IMR-90 (cell line): ENCODE data around the gene TTC28. TPM values are rescaled to one million over a fixed set of nuclear protein-coding genes. Genes with fewer than 3 reads are reported as not detected.

Experiments used
- ATAC-seq: fragments of 200-7000 bp; cut with Tn5 transposase; 2 replicates; pipeline ENCODE4 v1.9.1; 2020; ENCODE audit warnings: low read depth, mild to moderate bottlenecking, moderate library complexity
- BruUV-seq: library from RNA; stranded (reverse); fragments of 400-500 nt; replicated peaks from 2 replicates; lab custom pipeline; 2021; lab: Mats Ljungman, UMichigan
- CTCF ChIA-PET: fragments of 300-600 bp; formaldehyde crosslinking; extraction: SDS; loops from one replicate; lab custom pipeline; 2021; ENCODE audit warnings: antibody characterized with exemption; lab: Yijun Ruan, JAX
- POLR2A ChIA-PET: fragments of 300-600 bp; sonication (Branson Sonifier 250); formaldehyde crosslinking; loops from one replicate; lab custom pipeline; 2022; ENCODE audit warnings: antibody characterized with exemption; ENCODE audit not compliant: unreplicated experiment; lab: Charles Lee
- DNase-seq: peaks from one replicate; pipeline ENCODE4 v3.0.0; 2013
- H2AFZ ChIP-seq: replicated peaks from 2 replicates; pipeline ENCODE3; 2013; ENCODE audit warnings: low read length, mild to moderate bottlenecking; ENCODE audit not compliant: poor library complexity
- H2AK5ac ChIP-seq: 2 replicates; pipeline ENCODE4 v1.6.1; 2013; ENCODE audit warnings: low read depth, low read length, inconsistent platforms
- H2AK9ac ChIP-seq: replicated peaks from 2 replicates; pipeline ENCODE3; 2013; ENCODE audit warnings: mild to moderate bottlenecking, low read depth, low read length, moderate library complexity; ENCODE audit not compliant: poor library complexity
- H2BK120ac ChIP-seq: 2 replicates; pipeline ENCODE4 v1.6.1; 2013; ENCODE audit warnings: low read depth, low read length, inconsistent platforms
- H2BK15ac ChIP-seq: 3 replicates; pipeline ENCODE4 v1.6.1; 2013; ENCODE audit warnings: low read depth, low read length, inconsistent platforms
- H2BK20ac ChIP-seq: 2 replicates; pipeline ENCODE4 v1.6.1; 2013; ENCODE audit warnings: low read depth, mild to moderate bottlenecking, inconsistent platforms, low read length, moderate library complexity
- H2BK5ac ChIP-seq: 2 replicates; pipeline ENCODE4 v1.6.1; 2013; ENCODE audit warnings: mild to moderate bottlenecking, low read depth, low read length, inconsistent platforms; ENCODE audit not compliant: poor library complexity, severe bottlenecking
- H3K14ac ChIP-seq: replicated peaks from 2 replicates; pipeline ENCODE4 v1.6.1; 2013; ENCODE audit warnings: low read depth, low read length, inconsistent platforms
- H3K18ac ChIP-seq: 2 replicates; pipeline ENCODE4 v1.6.1; 2013; ENCODE audit warnings: low read depth, low read length, control low read depth
- H3K23ac ChIP-seq: 2 replicates; pipeline ENCODE4 v1.6.1; 2013; ENCODE audit warnings: low read depth, low read length, inconsistent platforms
- H3K27ac ChIP-seq: 2 replicates; pipeline ENCODE4 v1.5.1; 2013; ENCODE audit warnings: mild to moderate bottlenecking, control low read depth, low read length; ENCODE audit not compliant: insufficient read depth
- H3K27me3 ChIP-seq: 2 replicates; pipeline ENCODE4 v1.6.1; 2013; ENCODE audit warnings: low read length; ENCODE audit not compliant: control insufficient read depth, insufficient read depth
- H3K36me3 ChIP-seq: 2 replicates; pipeline ENCODE4 v1.6.1; 2013; ENCODE audit warnings: low read length, mixed read lengths; ENCODE audit not compliant: control insufficient read depth, insufficient read depth
- H3K4ac ChIP-seq: 2 replicates; pipeline ENCODE4 v1.6.1; 2013; ENCODE audit warnings: low read depth, low read length, inconsistent platforms
- H3K4me1 ChIP-seq: 2 replicates; pipeline ENCODE4 v1.6.1; 2013; ENCODE audit warnings: low read length, mixed read lengths; ENCODE audit not compliant: control insufficient read depth, insufficient read depth
- H3K4me2 ChIP-seq: 2 replicates; pipeline ENCODE4 v1.6.1; 2013; ENCODE audit warnings: low read depth, mild to moderate bottlenecking, control low read depth, low read length, moderate library complexity
- H3K4me3 ChIP-seq: 2 replicates; pipeline ENCODE4 v1.5.1; 2013; ENCODE audit warnings: low read depth, mild to moderate bottlenecking, control low read depth, low read length, moderate library complexity; ENCODE audit not compliant: insufficient read depth
- H3K56ac ChIP-seq: 2 replicates; pipeline ENCODE4 v1.6.1; 2013; ENCODE audit warnings: low read length, inconsistent platforms; ENCODE audit not compliant: insufficient read depth; ENCODE audit errors: extremely low read depth
- H3K79me1 ChIP-seq, 2 experiments: 2 replicates each; pipeline ENCODE4 v1.6.1; 2013; ENCODE audit warnings: low read length in 2 of 2, inconsistent platforms in 1 of 2, low read depth in 1 of 2
- H3K9ac ChIP-seq: 2 replicates; pipeline ENCODE4 v1.6.1; 2013; ENCODE audit warnings: low read depth, low read length, control low read depth
- H3K9me1 ChIP-seq: 2 replicates; pipeline ENCODE4 v1.6.1; 2013; ENCODE audit warnings: low read length, inconsistent platforms; ENCODE audit not compliant: insufficient read depth
- H3K9me3 ChIP-seq: 2 replicates; pipeline ENCODE4 v1.6.1; 2013; ENCODE audit warnings: low read length; ENCODE audit not compliant: control insufficient read depth, insufficient read depth
- H4K20me1 ChIP-seq: 2 replicates; pipeline ENCODE4 v1.6.1; 2013; ENCODE audit warnings: low read length, inconsistent platforms; ENCODE audit not compliant: insufficient read depth
- H4K5ac ChIP-seq: 2 replicates; pipeline ENCODE4 v1.6.1; 2013; ENCODE audit warnings: mild to moderate bottlenecking, low read depth, low read length, control low read depth
- H4K8ac ChIP-seq, 2 experiments: 2 replicates each; pipeline ENCODE4 v1.6.1; 2013; ENCODE audit warnings: low read depth in 2 of 2, low read length in 2 of 2, control low read depth in 1 of 2, inconsistent platforms in 1 of 2
- H4K91ac ChIP-seq: 2 replicates; pipeline ENCODE4 v1.6.1; 2013; ENCODE audit warnings: low read depth, low read length, inconsistent platforms; ENCODE audit not compliant: insufficient read depth
- CEBPB ChIP-seq: IDR thresholded peaks from 2 replicates; pipeline ENCODE4 v1.6.1; 2012; ENCODE audit warnings: low read depth, low read length, improper control_type of control experiment
- SMC3 ChIP-seq: fragments of 150-350 bp; IDR thresholded peaks from 2 replicates; pipeline ENCODE4 v1.6.1; 2016; ENCODE audit warnings: low read depth, mild to moderate bottlenecking, antibody characterized with exemption, low read length, moderate library complexity
- dilution Hi-C: fragments of 300-500 bp; cut with HindIII; formaldehyde crosslinking; loops from one replicate; pipeline ENCODE4 v1.14.3; 2018; ENCODE audit warnings: low sequenced_read_pairs; ENCODE audit not compliant: unreplicated experiment
- in situ Hi-C: fragments of 300-500 bp; cut with MboI; formaldehyde crosslinking; loops from 3 replicates; pipeline ENCODE4 v1.14.3; 2019; ENCODE audit warnings: low sequenced_read_pairs, inconsistent platforms, mixed read lengths
- intact Hi-C: fragments of 100-400 bp; cut with micrococcal nuclease; formaldehyde crosslinking; loops from 2 replicates; pipeline ENCODE4 v1.10.0; 2022
- polyA plus RNA-seq, 3 experiments: library from polyadenylated mRNA; depleted of rRNA; stranded (reverse); fragments of >200 nt; gene quantifications; 2 replicates each; pipeline ENCODE4 v1.2.3, GENCODE V29; 2012; ENCODE audit warnings: low replicate concordance in 1 of 3
- total RNA-seq: library from RNA; depleted of rRNA; stranded (reverse); fragments of >200 nt; gene quantifications from 2 replicates; pipeline ENCODE4 v1.2.3, GENCODE V29; 2012

Gene TTC28
- total and polyA plus RNA-seq, 2 of the 4 experiments (the other 2 are of a cell fraction): 5.6 to 13.3 TPM

GRCh38 chr22:28627791-28628190 is 51.8 kb downstream of the TTC28 start:
- Histone ChIP-seq H2BK20ac (no peak overlapping the region), H3K36me3 (no peaks in the 10 kb centered on the region; the same call in 1 of the 2 replicates), H3K4me2 (no peak overlapping the region), H4K20me1 (no peaks in the 10 kb centered on the region), H4K8ac (no peak overlapping the region), H3K14ac (no peak overlapping the region), H3K4me3 (no peak overlapping the region), H3K9me1 (no peaks in the 10 kb centered on the region), H2BK15ac (no peak overlapping the region), H3K56ac (no peak overlapping the region), H2AK5ac (no peak overlapping the region), H2AFZ (no peak overlapping the region), H2AK9ac (no peak overlapping the region), H4K91ac (no peak overlapping the region), H3K4ac (no peak overlapping the region), H3K18ac (no peak overlapping the region), H2BK5ac (no peak overlapping the region), H4K5ac (no peak overlapping the region), H3K27me3 (no peaks in the 10 kb centered on the region), H3K9ac (no peak overlapping the region), H3K27ac (no peak overlapping the region), H3K79me1 (0 out of 4 replicates have a peak, but pooled peaks cover 4 to 5% of the 10 kb centered on the region in 2 experiments), H2BK120ac (no peak overlapping the region), H3K9me3 (no peaks in the 10 kb centered on the region), H3K23ac (no peak overlapping the region), H3K4me1 (0 out of 2 replicates have a peak, but pooled peaks cover 1% of the 10 kb centered on the region)
- POLR2A ChIA-PET: no interaction called here
- CTCF ChIA-PET: no interaction called here
- in situ Hi-C loops (no loop called here), intact Hi-C loops (no loop called here), dilution Hi-C loops (no loop called here)
- no TSS peak for BruUV-seq
- 0 out of 2 replicates have a peak, but pooled peaks have one; percentile 7 for TF ChIP-seq CEBPB
- TF ChIP-seq SMC3: no peak
- DNase-seq (no peak), ATAC-seq (no peak)
